ENCODE data around the gene GZMA.

DNA sequence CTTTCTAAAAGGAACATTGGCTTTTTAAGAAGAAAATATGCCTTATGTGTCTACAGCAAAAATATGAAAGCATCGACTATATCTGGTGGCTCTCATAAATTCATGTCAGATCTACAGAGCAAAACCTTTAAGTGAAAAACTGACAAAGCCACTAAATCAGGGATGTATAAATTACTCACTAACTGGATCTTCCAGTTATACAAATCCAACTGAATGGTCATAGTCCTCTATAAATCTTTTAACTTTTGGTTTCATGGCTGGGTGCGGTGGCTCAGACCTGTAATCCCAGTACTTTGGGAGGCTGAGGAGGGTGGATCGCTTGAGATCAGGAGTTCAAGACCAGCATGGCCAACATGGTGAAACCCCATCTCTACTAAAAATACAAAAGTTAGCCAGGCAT is 29.2 kb upstream of the GZMA start:
- TF ChIP-seq POLR2A (IDR thresholded peaks at IDR 0.05; ENCODE audit: low read depth, low read length) (no peak), MYC (IDR thresholded peaks at IDR 0.05; ENCODE audit: low read depth, low read length) (no peak), POLR2AphosphoS5 (IDR thresholded peaks at IDR 0.05; ENCODE audit: insufficient read depth, low read depth, low read length) (no peak), CTCF (IDR thresholded peaks at IDR 0.05; ENCODE audit: extremely low read depth in 1 of 2, insufficient read depth in 1 of 2, low read depth in 1 of 2, low read length in 2 of 2) (no peak), EZH2 (IDR thresholded peaks at IDR 0.05; ENCODE audit: borderline replicate concordance, low read depth, low read length, severe bottlenecking) (no peak), MAX (IDR thresholded peaks at IDR 0.05; ENCODE audit: insufficient read depth, insufficient read length) (no peak), JUN (IDR thresholded peaks at IDR 0.05; ENCODE audit: borderline replicate concordance, insufficient read depth, insufficient read length, low read depth) (no peak), GATA2 (IDR thresholded peaks at IDR 0.05; ENCODE audit: insufficient read depth, insufficient read length, low read depth, low read length) (no peak), FOS (IDR thresholded peaks at IDR 0.05; ENCODE audit: borderline replicate concordance, insufficient read depth, low read length) (no peak)
